CD4-positive, alpha-beta T cell (primary cell): ENCODE measurements around the gene TTN. TPM values are rescaled to one million over a fixed set of nuclear protein-coding genes. Genes with fewer than 3 reads are reported as not detected.
A peak's percentile ranks its signal among the peaks of the same experiment; 100 is the strongest.

Experiments
- ATAC-seq: fragments of 200-7000 bp; cut with Tn5 transposase; one replicate; pipeline ENCODE4 v1.10.0; 2022; ENCODE audit warnings: mild to moderate bottlenecking; ENCODE audit not compliant: poor library complexity
- CTCF ChIA-PET: fragments of 350-600 bp; sonication (Branson Sonifier 250); formaldehyde crosslinking; loops from one replicate; lab custom pipeline; 2021; ENCODE audit warnings: antibody characterized with exemption, inconsistent platforms; lab: Charles Lee
- POLR2A ChIA-PET: fragments of 350-600 bp; sonication (Branson Sonifier 250); formaldehyde crosslinking; loops from one replicate; lab custom pipeline; 2021; ENCODE audit warnings: antibody characterized with exemption, inconsistent platforms; lab: Charles Lee
- DNase-seq, 14 experiments: peaks; one replicate each; pipeline ENCODE4 v3.0.0-alpha.2; 2013 to 2020; ENCODE audit warnings: mixed read lengths in 2 of 14
- H3K27ac ChIP-seq, 2 donors: one replicate each; pipeline versions ENCODE4 v1.5.1 to v1.7.0; 2013; ENCODE audit warnings: low read length in 2 of 2, low read depth in 1 of 2, mild to moderate bottlenecking in 1 of 2
- H3K27me3 ChIP-seq, 2 experiments: 1 replicate in 1 of 2; 2 replicates in 1 of 2; pipeline versions ENCODE4 v1.6.1 to v1.7.0; 2013; ENCODE audit warnings: low read length in 2 of 2, control low read depth in 1 of 2, mild to moderate bottlenecking in 1 of 2, moderate library complexity in 1 of 2; ENCODE audit not compliant: insufficient read depth in 2 of 2, control insufficient read depth in 1 of 2
- H3K36me3 ChIP-seq: one replicate; pipeline ENCODE4 v1.6.1; 2013; ENCODE audit warnings: low read length, control low read depth; ENCODE audit not compliant: insufficient read depth
- H3K4me1 ChIP-seq: one replicate; pipeline ENCODE4 v1.6.1; 2013; ENCODE audit warnings: low read length, control low read depth; ENCODE audit not compliant: insufficient read depth
- H3K4me3 ChIP-seq: one replicate; pipeline ENCODE4 v1.5.1; 2013; ENCODE audit warnings: mild to moderate bottlenecking, low read length, moderate library complexity
- H3K9me3 ChIP-seq, 2 experiments: 1 replicate in 1 of 2; 2 replicates in 1 of 2; pipeline versions ENCODE4 v1.6.1 to v1.7.0; 2013; ENCODE audit warnings: low read length in 2 of 2, mild to moderate bottlenecking in 2 of 2, control low read depth in 1 of 2, moderate library complexity in 1 of 2; ENCODE audit not compliant: control insufficient read depth in 1 of 2, insufficient read depth in 1 of 2
- H3K27ac Mint-ChIP-seq: one replicate; pipeline ENCODE4 v1.8.0; 2020; ENCODE audit warnings: mixed read lengths
- H3K27me3 Mint-ChIP-seq: one replicate; pipeline ENCODE4 v1.8.0; 2021; ENCODE audit warnings: mixed read lengths
- H3K36me3 Mint-ChIP-seq: one replicate; pipeline ENCODE4 v1.8.0; 2021; ENCODE audit warnings: low read depth, mixed read lengths
- H3K4me1 Mint-ChIP-seq: one replicate; pipeline ENCODE4 v1.8.0; 2021; ENCODE audit warnings: low read depth, mixed read lengths
- H3K4me3 Mint-ChIP-seq: one replicate; pipeline ENCODE4 v1.8.0; 2020; ENCODE audit warnings: mild to moderate bottlenecking, mixed read lengths
- H3K9me3 Mint-ChIP-seq: one replicate; pipeline ENCODE4 v1.8.0; 2020; ENCODE audit warnings: mixed read lengths
- intact Hi-C, 2 experiments: fragments of 100-400 bp; cut with DNase I in 1 of 2; cut with micrococcal nuclease in 1 of 2; formaldehyde crosslinking; loops; one replicate each; pipeline versions ENCODE4 v1.15.1 to v1.9.0; 2023 to 2025; cut with DNase I, micrococcal nuclease
- total RNA-seq, 174 experiments: library from RNA in 2 of 174; stranded (reverse) in 2 of 174; gene quantifications; one replicate each; pipeline ENCODE4 v1.2.3 and lab custom pipeline; 2021 to 2026
- TF ChIP-seq, protein P1 (sequence below): fragments of 200-600 bp; IDR thresholded peaks from one replicate; pipeline ENCODE4 v1.8.0; 2022; ENCODE audit warnings: antibody characterized with exemption, mild to moderate bottlenecking

TTN gene
- total RNA-seq, 2 experiments from 2014 or later = 27.5 to 29.2 TPM

DNA sequence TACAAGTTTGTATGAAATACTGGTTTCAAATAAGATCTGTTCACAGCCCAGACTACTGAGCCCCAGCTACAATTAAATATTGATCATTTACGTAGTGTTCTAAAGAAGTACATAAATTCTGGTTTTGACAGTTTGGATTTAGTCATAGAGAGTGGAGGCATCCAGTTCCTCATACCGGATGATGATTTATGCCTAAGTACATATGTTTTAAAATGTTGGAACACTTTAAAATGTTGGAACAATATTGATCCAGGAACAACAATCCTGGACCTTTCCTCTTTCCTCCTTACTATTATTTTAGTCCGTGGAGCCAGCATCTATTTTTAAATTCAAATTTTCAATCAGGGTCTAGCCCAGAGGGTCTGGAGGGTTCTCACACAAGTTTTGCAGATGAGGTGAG lies 22.8 kb upstream of the TTN start:
- CTCF ChIA-PET = no interaction called here

DNA sequence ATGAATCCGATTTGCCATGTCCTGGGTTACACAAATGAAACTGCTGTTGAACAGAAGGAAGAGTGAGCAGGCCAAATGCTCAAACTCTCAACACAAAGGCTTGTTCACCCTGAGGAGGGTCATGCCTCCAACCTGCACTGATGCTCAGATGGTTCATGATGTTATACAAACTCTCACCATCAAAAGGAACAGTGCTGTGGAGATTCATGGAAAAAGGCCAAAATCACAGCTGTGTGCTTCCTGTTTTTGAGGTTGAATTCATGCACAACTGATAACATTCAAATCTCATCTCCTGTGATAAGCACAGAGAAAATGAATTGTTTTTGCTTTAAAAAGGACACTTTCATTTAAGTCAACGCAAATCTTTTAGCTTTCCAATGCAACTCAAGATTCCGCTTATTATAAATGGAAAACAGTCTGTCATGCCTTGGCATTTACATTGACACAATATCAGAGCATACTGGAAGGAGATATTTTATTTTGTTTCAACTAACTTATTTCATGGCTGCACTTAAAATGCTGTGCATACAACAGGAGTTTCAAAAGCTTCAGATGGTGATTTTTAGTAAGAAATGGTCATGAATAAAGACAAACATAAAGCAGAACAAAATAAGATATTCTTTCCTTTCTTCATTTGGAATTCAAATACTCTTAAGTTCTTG lies 22.2 kb upstream of the TTN start:
- Histone ChIP-seq H3K4me1 (peaks cover 3% of the 10 kb centered on the region), H3K9me3 (no peaks in the 10 kb centered on the region), H3K36me3 (no peaks in the 10 kb centered on the region), H3K4me3 (no peak overlapping the region), H3K27me3 (no peaks in the 10 kb centered on the region), H3K27ac (no peak overlapping the region)
- peaks cover 21% of the 10 kb centered on the region for H3K4me1 Mint-ChIP-seq
- intact Hi-C loops = no loop called here
- DNase-seq (peak in 2 of 14 experiments; percentile 5 to 24), ATAC-seq (peak; percentile 44)
- no peaks in the 10 kb centered on the region for H3K27me3 Mint-ChIP-seq
- no peak overlapping the region for H3K4me3 Mint-ChIP-seq
- TF ChIP-seq, protein P1, sequence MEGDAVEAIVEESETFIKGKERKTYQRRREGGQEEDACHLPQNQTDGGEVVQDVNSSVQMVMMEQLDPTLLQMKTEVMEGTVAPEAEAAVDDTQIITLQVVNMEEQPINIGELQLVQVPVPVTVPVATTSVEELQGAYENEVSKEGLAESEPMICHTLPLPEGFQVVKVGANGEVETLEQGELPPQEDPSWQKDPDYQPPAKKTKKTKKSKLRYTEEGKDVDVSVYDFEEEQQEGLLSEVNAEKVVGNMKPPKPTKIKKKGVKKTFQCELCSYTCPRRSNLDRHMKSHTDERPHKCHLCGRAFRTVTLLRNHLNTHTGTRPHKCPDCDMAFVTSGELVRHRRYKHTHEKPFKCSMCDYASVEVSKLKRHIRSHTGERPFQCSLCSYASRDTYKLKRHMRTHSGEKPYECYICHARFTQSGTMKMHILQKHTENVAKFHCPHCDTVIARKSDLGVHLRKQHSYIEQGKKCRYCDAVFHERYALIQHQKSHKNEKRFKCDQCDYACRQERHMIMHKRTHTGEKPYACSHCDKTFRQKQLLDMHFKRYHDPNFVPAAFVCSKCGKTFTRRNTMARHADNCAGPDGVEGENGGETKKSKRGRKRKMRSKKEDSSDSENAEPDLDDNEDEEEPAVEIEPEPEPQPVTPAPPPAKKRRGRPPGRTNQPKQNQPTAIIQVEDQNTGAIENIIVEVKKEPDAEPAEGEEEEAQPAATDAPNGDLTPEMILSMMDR = no peak
- peaks cover 6% of the 10 kb centered on the region for H3K9me3 Mint-ChIP-seq
- H3K36me3 Mint-ChIP-seq = peaks cover 56% of the 10 kb centered on the region
- ChIA-PET POLR2A (interaction anchor here (0.8 to 1.5 kb wide), 2 partner anchors 10 to 68 kb away, joined by 3 to 5 read pairs; no protein-coding TSS in a partner anchor), CTCF (no interaction called here)
- H3K27ac Mint-ChIP-seq = peak overlapping the region; percentile 6

More for the DNA sequence above, 22.8 kb upstream of the TTN start:
- Mint-ChIP-seq H3K4me3 (no peak overlapping the region), H3K27me3 (no peaks in the 10 kb centered on the region), H3K9me3 (peaks cover 6% of the 10 kb centered on the region), H3K4me1 (peaks cover 21% of the 10 kb centered on the region), H3K36me3 (peaks cover 56% of the 10 kb centered on the region), H3K27ac (peak overlapping the region; percentile 6)
- ATAC-seq (no peak), DNase-seq (no peak)
- Histone ChIP-seq H3K27me3 (no peaks in the 10 kb centered on the region), H3K36me3 (no peaks in the 10 kb centered on the region), H3K4me1 (peaks cover 3% of the 10 kb centered on the region), H3K9me3 (no peaks in the 10 kb centered on the region), H3K27ac (no peak overlapping the region), H3K4me3 (no peak overlapping the region)
- POLR2A ChIA-PET = interaction anchor here (0.8 to 1.5 kb wide), 2 partner anchors 10 to 68 kb away, joined by 3 to 5 read pairs; no protein-coding TSS in a partner anchor
- intact Hi-C loops = no loop called here
- TF ChIP-seq, protein P1 = no peak

DNA sequence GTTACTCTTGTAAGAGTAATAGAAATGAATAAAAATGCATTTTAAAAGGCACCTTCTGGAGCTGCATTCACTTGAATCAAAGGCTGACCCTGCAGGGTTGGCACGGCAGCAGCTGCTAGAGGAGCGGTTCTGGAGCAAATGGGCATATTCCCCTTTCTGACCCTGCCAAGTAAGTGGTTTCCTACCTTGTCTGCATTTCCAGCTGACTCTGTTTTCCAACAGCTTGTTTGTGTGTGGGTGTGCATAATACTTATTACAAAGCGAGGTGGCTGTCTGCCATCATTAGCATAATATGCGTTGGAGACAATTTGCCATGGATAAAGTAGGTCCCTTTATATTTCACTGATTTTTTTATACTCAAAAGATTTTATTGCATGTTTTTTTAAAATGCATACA lies 21.3 kb upstream of the TTN start:
- H3K36me3 Mint-ChIP-seq = peaks cover 48% of the 10 kb centered on the region
- H3K27ac Mint-ChIP-seq = no peak overlapping the region
- H3K4me1 Mint-ChIP-seq = peaks cover 21% of the 10 kb centered on the region
- Histone ChIP-seq H3K27me3 (no peaks in the 10 kb centered on the region), H3K4me3 (no peak overlapping the region), H3K36me3 (no peaks in the 10 kb centered on the region), H3K27ac (no peak overlapping the region), H3K4me1 (peaks cover 3% of the 10 kb centered on the region), H3K9me3 (no peaks in the 10 kb centered on the region)
- intact Hi-C loops = no loop called here
- H3K27me3 Mint-ChIP-seq = no peaks in the 10 kb centered on the region
- CTCF ChIA-PET = no interaction called here
- H3K4me3 Mint-ChIP-seq = no peak overlapping the region
- peaks cover 6% of the 10 kb centered on the region for H3K9me3 Mint-ChIP-seq
- DNase-seq = no peak
- POLR2A ChIA-PET = no interaction called here
- no peak for ATAC-seq
- TF ChIP-seq, protein P1 = no peak
